ENCODE measurements around the gene MIEN1.
"Not testable (repeated sequence)": the region's sequence is repeated elsewhere in the genome, so short reads cannot be mapped to it uniquely, and the experiment has no call there.

MIEN1 gene

DNA sequence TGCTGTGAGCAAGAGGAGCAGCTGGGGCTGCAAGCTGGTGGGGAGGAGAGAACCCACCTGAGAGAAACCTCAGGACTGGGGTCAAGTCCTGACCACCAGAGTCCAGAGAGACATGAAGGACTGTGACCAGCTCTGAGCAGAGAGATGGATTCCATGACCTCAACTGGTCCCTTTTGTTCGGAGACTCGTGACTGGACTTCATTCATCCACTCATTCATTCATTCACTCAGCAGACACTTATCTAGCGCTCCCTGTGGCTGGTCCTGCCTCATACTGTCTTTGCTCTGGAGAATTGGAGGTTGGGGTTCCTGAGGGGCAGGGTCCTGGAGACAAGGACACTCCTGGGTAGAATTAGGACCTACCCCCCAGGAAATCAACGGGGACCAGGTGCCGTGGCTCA lies 26.4 kb downstream of the MIEN1 start:
- TF ChIP-seq, protein P1, sequence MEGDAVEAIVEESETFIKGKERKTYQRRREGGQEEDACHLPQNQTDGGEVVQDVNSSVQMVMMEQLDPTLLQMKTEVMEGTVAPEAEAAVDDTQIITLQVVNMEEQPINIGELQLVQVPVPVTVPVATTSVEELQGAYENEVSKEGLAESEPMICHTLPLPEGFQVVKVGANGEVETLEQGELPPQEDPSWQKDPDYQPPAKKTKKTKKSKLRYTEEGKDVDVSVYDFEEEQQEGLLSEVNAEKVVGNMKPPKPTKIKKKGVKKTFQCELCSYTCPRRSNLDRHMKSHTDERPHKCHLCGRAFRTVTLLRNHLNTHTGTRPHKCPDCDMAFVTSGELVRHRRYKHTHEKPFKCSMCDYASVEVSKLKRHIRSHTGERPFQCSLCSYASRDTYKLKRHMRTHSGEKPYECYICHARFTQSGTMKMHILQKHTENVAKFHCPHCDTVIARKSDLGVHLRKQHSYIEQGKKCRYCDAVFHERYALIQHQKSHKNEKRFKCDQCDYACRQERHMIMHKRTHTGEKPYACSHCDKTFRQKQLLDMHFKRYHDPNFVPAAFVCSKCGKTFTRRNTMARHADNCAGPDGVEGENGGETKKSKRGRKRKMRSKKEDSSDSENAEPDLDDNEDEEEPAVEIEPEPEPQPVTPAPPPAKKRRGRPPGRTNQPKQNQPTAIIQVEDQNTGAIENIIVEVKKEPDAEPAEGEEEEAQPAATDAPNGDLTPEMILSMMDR (IDR thresholded peaks at IDR 0.05; ENCODE audit: borderline replicate concordance, insufficient read depth, low read depth, low read length): no peak
- H3K4me3 ChIP-seq (ENCODE audit: low read depth, low read length): no peak overlapping the region

DNA sequence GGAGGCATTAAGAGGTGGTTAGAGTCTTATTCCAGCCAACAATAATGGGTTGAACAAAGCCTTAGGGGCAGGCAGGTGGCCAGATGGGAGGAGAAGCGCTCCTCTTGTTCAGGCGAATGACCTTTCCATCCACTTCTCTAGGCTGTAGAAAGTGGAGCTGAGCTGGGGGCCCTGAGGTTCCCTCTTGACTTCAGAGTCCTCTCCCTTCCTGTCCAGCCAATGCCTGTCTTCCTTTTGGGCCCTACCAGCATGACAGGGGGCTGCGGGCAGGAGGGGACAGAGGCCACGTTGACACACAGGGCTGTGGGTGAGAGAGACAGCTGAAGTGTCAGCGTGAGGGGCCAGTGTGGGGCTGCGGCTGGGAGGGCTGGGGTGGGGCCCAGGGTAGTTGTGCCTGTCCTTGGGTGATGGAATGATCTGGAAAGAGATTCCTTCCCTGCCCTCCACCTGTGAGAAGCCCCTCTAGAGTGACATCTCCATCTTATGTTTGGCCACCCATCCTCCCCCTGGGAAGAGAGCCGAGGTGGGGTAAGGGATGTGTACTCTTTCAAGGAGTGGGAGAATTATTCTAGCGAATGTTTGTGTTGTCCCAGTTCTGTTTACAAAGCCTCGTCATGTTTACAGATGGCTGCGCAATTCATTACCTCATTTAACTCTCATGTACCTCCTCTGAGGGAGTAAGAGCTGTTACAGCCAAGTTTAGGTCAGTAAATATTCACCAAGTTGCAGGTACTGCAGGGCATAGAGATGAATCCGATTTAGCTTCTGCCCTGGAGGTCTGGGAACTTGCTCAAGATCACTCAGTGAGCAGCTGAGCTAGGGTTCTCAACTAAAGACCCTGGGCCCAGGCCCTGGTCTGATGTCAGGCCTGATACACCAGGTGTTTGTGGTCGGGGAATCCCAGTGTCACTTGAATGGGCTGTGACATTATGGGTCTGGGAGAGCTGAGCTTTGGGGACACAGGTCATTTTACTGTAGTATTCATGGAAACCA lies 27.1 kb downstream of the MIEN1 start:
- TF ChIP-seq, protein P1 (IDR thresholded peaks at IDR 0.05; ENCODE audit: borderline replicate concordance, insufficient read depth, low read depth, low read length): no peak
- no peak overlapping the region for H3K4me3 ChIP-seq (ENCODE audit: low read depth, low read length)

DNA sequence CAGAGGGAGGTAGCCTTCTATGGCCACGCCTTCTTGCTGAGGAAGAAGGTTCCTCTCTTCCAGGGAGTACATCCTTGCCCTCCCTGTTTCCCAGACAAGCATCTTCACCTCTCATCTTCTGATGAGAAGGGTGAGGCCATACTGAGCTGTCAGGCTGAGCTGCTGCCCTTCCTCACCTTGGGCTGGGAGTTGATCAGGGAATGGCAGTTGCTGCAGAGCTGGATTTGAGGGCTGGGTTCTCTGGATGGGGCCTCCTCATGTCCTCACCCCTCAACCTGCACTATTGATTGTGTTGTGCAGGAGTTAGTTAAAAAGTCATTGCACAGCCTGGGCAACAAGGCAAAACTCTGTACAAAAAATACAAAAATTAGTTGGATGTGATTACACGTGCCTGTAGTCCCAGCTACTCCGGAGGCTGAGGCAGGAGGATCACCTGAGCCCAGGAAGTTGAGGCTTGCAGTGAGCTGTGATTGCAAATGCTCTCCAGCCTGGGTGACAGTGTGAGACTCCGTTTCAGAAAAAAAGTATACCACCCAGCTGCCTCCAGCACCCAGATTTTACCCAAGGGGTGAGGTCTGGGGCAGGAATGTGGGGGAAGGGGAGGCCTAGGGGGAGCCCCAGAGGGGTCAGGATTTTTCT lies 28.4 kb downstream of the MIEN1 start:
- H3K4me3 ChIP-seq (ENCODE audit: low read depth, low read length): no peak overlapping the region
- TF ChIP-seq, protein P1 (IDR thresholded peaks at IDR 0.05; ENCODE audit: borderline replicate concordance, insufficient read depth, low read depth, low read length): no peak

DNA sequence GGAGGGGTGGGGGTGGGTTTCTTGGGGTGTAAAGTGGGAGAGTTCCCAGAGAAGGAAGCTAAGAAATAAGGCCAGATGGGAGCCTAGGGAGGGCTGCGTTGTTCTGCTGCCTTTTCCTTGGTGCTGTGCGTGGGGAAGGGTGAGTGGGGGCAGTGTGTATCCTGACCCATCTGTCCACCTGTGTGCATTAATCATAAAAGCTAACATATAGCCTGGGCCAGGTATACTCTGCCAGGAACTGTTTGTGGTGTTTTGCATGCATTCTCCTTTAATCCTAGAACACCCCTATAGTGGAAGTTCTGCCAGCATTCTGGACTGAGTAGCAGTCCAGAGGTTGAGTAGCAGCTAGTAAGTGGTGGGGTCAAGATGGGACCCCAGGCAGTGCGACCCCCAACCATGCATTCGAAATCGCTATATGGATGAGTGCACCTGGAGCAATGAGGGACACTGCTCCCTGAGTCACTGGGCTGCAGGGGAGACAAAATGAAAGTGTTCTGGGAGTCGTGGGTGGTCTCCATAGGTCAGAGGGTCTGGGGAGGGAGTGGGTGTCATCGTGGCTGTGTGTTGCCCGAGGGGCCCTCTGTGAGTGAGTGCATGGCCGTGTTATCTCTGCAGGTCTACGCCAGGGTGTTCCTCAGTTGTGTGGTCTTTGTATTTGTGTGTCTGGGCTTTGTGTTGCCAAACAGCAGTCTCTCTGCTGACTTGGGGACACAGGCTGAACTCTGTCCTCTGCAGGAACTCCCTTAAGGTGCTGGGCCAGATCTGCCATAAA lies 29.1 kb downstream of the MIEN1 start:
- no peak overlapping the region for H3K4me3 ChIP-seq (ENCODE audit: low read depth, low read length)
- TF ChIP-seq, protein P1 (IDR thresholded peaks at IDR 0.05; ENCODE audit: borderline replicate concordance, insufficient read depth, low read depth, low read length): no peak

DNA sequence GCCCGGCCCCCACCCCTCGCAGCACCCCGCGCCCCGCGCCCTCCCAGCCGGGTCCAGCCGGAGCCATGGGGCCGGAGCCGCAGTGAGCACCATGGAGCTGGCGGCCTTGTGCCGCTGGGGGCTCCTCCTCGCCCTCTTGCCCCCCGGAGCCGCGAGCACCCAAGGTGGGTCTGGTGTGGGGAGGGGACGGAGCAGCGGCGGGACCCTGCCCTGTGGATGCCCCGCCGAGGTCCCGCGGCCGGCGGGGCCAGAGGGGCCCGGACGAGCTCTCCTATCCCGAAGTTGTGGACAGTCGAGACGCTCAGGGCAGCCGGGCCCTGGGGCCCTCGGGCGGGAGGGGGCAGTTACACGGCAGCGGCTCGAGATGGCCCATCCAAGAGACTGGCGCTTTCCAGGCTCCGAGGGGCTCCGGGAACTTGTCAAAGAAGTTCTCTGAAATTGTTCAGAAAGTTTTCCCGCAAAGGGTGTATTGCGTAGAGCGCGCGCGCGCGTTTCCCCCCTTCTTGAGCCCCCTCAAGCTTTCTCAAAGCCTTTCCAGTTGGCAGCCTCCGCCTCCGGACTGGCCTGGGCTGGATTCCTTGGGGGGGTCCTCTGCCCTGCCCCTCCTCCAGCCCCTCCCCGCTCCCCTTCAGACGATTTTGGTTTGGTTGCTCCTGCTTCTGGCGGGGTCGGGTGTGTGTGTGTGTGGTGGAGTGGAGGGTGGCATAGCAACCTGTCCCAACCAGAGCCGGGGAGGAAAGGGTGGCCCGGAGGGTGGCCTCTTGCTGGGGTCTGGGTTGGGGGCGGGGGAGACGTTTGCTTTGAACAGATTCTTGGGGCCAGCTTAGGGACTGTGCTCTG lies 30.0 kb downstream of the MIEN1 start:
- TF ChIP-seq, protein P1 (IDR thresholded peaks at IDR 0.05; ENCODE audit: borderline replicate concordance, insufficient read depth, low read depth, low read length): no peak

DNA sequence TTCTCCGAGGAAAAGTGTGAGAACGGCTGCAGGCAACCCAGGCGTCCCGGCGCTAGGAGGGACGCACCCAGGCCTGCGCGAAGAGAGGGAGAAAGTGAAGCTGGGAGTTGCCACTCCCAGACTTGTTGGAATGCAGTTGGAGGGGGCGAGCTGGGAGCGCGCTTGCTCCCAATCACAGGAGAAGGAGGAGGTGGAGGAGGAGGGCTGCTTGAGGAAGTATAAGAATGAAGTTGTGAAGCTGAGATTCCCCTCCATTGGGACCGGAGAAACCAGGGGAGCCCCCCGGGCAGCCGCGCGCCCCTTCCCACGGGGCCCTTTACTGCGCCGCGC lies 30.5 kb downstream of the MIEN1 start, which contains the start of gene ERBB2:
ERBB2 (plus strand) TSS at position 247 of the 330 bp plus-strand sequence. CDS start 175 bp downstream, outside the sequence.
- TF ChIP-seq, protein P1 (IDR thresholded peaks at IDR 0.05; ENCODE audit: borderline replicate concordance, insufficient read depth, low read depth, low read length): no peak
- H3K4me3 ChIP-seq (ENCODE audit: low read depth, low read length): no peak within 1 kb of the TSS

More for the DNA sequence above, 30.0 kb downstream of the MIEN1 start:
- H3K4me3 ChIP-seq (ENCODE audit: low read depth, low read length): no peak overlapping the region

DNA sequence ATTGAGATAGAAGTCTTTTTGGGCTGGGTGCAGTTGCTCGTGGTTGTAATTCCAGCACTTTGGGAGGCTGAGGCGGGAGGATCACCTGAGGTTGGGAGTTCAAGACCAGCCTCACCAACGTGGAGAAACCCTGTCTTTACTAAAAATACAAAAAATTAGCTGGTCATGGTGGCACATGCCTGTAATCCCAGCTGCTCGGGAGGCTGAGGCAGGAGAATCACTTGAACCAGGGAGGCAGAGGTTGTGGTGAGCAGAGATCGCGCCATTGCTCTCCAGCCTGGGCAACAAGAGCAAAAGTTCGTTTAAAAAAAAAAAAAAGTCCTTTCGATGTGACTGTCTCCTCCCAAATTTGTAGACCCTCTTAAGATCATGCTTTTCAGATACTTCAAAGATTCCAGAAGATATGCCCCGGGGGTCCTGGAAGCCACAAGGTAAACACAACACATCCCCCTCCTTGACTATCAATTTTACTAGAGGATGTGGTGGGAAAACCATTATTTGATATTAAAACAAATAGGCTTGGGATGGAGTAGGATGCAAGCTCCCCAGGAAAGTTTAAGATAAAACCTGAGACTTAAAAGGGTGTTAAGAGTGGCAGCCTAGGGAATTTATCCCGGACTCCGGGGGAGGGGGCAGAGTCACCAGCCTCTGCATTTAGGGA lies 31.0 kb downstream of the MIEN1 start:
- not testable (repeated sequence) for H3K4me3 ChIP-seq (ENCODE audit: low read depth, low read length)
